Measurements from ENCODE around the gene PDK2.
A peak's percentile ranks its signal among the peaks of the same experiment; 100 is the strongest.

PDK2 gene

GRCh38 chr17:50115756-50116155 is 20.6 kb downstream of the PDK2 start:
- Mint-ChIP-seq H3K27me3 (ENCODE audit: low read depth) (peaks cover 20% of the 10 kb centered on the region), H3K4me1 (peaks cover 11% of the 10 kb centered on the region), H3K36me3 (ENCODE audit: low read depth) (peaks cover 27% of the 10 kb centered on the region), H3K27ac (no peak overlapping the region), H3K4me3 (no peak overlapping the region), H3K9me3 (no peaks in the 10 kb centered on the region)
- TF ChIP-seq CTCF (IDR thresholded peaks at IDR 0.05; ENCODE audit: unreplicated experiment in 3 of 3): no peak

GRCh38 chr17:50117202-50118051 is 22.3 kb downstream of the PDK2 start:
- H3K27me3 Mint-ChIP-seq (ENCODE audit: low read depth): peaks cover 20% of the 10 kb centered on the region
- peak overlapping the region in 1 of 3 experiments; percentile 29 for H3K4me3 Mint-ChIP-seq
- no peak overlapping the region for H3K27ac Mint-ChIP-seq
- H3K9me3 Mint-ChIP-seq: no peaks in the 10 kb centered on the region
- H3K4me1 Mint-ChIP-seq: peaks cover 11% of the 10 kb centered on the region
- peaks cover 36% of the 10 kb centered on the region for H3K36me3 Mint-ChIP-seq (ENCODE audit: low read depth)
- peak; percentile 76 to 81 (median 80) for TF ChIP-seq CTCF (IDR thresholded peaks at IDR 0.05; ENCODE audit: unreplicated experiment in 3 of 3)

GRCh38 chr17:50118076-50118827 is 23.1 kb downstream of the PDK2 start:
- Mint-ChIP-seq H3K27ac (no peak overlapping the region), H3K36me3 (ENCODE audit: low read depth) (peaks cover 37% of the 10 kb centered on the region), H3K27me3 (ENCODE audit: low read depth) (peaks cover 20% of the 10 kb centered on the region), H3K4me3 (no peak overlapping the region), H3K9me3 (no peaks in the 10 kb centered on the region), H3K4me1 (peaks cover 11% of the 10 kb centered on the region)
- TF ChIP-seq CTCF (IDR thresholded peaks at IDR 0.05; ENCODE audit: unreplicated experiment in 3 of 3): no peak

GRCh38 chr17:50118828-50119218 is 23.7 kb downstream of the PDK2 start:
- peaks cover 32% of the 10 kb centered on the region for H3K36me3 Mint-ChIP-seq (ENCODE audit: low read depth)
- no peak overlapping the region for H3K4me3 Mint-ChIP-seq
- no peaks in the 10 kb centered on the region for H3K9me3 Mint-ChIP-seq
- TF ChIP-seq CTCF (IDR thresholded peaks at IDR 0.05; ENCODE audit: unreplicated experiment in 3 of 3): no peak
- H3K27ac Mint-ChIP-seq: no peak overlapping the region
- peaks cover 17% of the 10 kb centered on the region for H3K4me1 Mint-ChIP-seq
- H3K27me3 Mint-ChIP-seq (ENCODE audit: low read depth): peaks cover 20% of the 10 kb centered on the region

GRCh38 chr17:50120475-50121253 is 25.5 kb downstream of the PDK2 start:
- no peak for TF ChIP-seq CTCF (IDR thresholded peaks at IDR 0.05; ENCODE audit: unreplicated experiment in 3 of 3)
- Mint-ChIP-seq H3K27me3 (ENCODE audit: low read depth) (peaks cover 16% of the 10 kb centered on the region), H3K9me3 (no peaks in the 10 kb centered on the region), H3K27ac (no peak overlapping the region), H3K36me3 (ENCODE audit: low read depth) (peaks cover 25% of the 10 kb centered on the region), H3K4me3 (no peak overlapping the region), H3K4me1 (peaks cover 15% of the 10 kb centered on the region)
